ENCODE data around the gene DUSP3. TPM values are rescaled to one million over a fixed set of nuclear protein-coding genes. Genes with fewer than 3 reads are reported as not detected.

Gene DUSP3
- total RNA-seq, 6 donors from 2014 or later, result 58.7 to 122 (median 101) TPM

GRCh38 chr17:43809121-43809520 is 30.3 kb upstream of the DUSP3 start:
- Histone ChIP-seq H3K9me3 (no peaks in the 10 kb centered on the region), H3K27me3 (no peaks in the 10 kb centered on the region), H3K4me3 (no peak overlapping the region), H3K4me1 (no peaks in the 10 kb centered on the region), H3K27ac (no peak overlapping the region), H3K36me3 (peaks cover 3 to 78% (median 31%) of the 10 kb centered on the region in 4 donors)
- WGBS, 2 donors, result 92 to 94% methylated on average over 5 of the region's 5 CpGs
- TF ChIP-seq CTCF (IDR thresholded peaks at IDR 0.05) (no peak), EP300 (IDR thresholded peaks at IDR 0.05) (no peak), POLR2AphosphoS5 (IDR thresholded peaks at IDR 0.05) (no peak), POLR2A (IDR thresholded peaks at IDR 0.05) (no peak)
- ATAC-seq (ENCODE audit: low FRiP score in 2 of 2), result no peak
- DNase-seq, result no peak

- 85 to 86% methylated on average over 4 of the region's 4 CpGs for WGBS, 2 donors
- H3K4me1 ChIP-seq, result no peaks in the 10 kb centered on the region
- H3K4me3 ChIP-seq, result no peak overlapping the region
- H3K9me3 ChIP-seq, result no peaks in the 10 kb centered on the region
- ATAC-seq (ENCODE audit: low FRiP score in 2 of 2) (no peak), DNase-seq (no peak)
- H3K27me3 ChIP-seq, result no peaks in the 10 kb centered on the region
- H3K27ac ChIP-seq, result no peak overlapping the region
- H3K36me3 ChIP-seq, result peaks cover 3 to 78% (median 21%) of the 10 kb centered on the region in 4 donors
- TF ChIP-seq POLR2AphosphoS5 (IDR thresholded peaks at IDR 0.05) (no peak), EP300 (IDR thresholded peaks at IDR 0.05) (no peak), CTCF (IDR thresholded peaks at IDR 0.05) (no peak), POLR2A (IDR thresholded peaks at IDR 0.05) (no peak)
These were observed 29.3 kb upstream of the DUSP3 start for GRCh38 chr17:43808076-43808475.

GRCh38 chr17:43805117-43805516 is 26.3 kb upstream of the DUSP3 start:
- Histone ChIP-seq H3K36me3 (peaks cover 3 to 62% (median 14%) of the 10 kb centered on the region in 4 donors), H3K4me3 (no peak overlapping the region), H3K4me1 (no peaks in the 10 kb centered on the region), H3K27ac (no peak overlapping the region), H3K9me3 (no peaks in the 10 kb centered on the region), H3K27me3 (no peaks in the 10 kb centered on the region)
- no peak for DNase-seq
- TF ChIP-seq POLR2AphosphoS5 (IDR thresholded peaks at IDR 0.05), result no peak
- TF ChIP-seq CTCF (IDR thresholded peaks at IDR 0.05), result no peak
- no peak for ATAC-seq (ENCODE audit: low FRiP score in 2 of 2)

- H3K4me1 ChIP-seq, result no peaks in the 10 kb centered on the region
- DNase-seq, result no peak
- TF ChIP-seq POLR2A (IDR thresholded peaks at IDR 0.05) (no peak), POLR2AphosphoS5 (IDR thresholded peaks at IDR 0.05) (no peak), EP300 (IDR thresholded peaks at IDR 0.05) (no peak), CTCF (IDR thresholded peaks at IDR 0.05) (no peak)
- H3K4me3 ChIP-seq, result no peak overlapping the region
- 62 to 87% methylated on average over 3 to 4 of the region's 4 CpGs for WGBS, 2 donors
- H3K27ac ChIP-seq, result no peak overlapping the region
- peaks cover 1 to 49% (median 8%) of the 10 kb centered on the region in 4 donors for H3K36me3 ChIP-seq
- H3K9me3 ChIP-seq, result no peaks in the 10 kb centered on the region
- no peak for ATAC-seq (ENCODE audit: low FRiP score in 2 of 2)
- H3K27me3 ChIP-seq, result no peaks in the 10 kb centered on the region
These were observed 25.0 kb upstream of the DUSP3 start for GRCh38 chr17:43803758-43804157.

- Histone ChIP-seq H3K9me3 (no peaks in the 10 kb centered on the region), H3K27me3 (no peaks in the 10 kb centered on the region), H3K4me3 (no peak overlapping the region), H3K4me1 (peaks cover 0 to 5% (median 1%) of the 10 kb centered on the region in 4 donors), H3K27ac (no peak overlapping the region), H3K36me3 (peaks cover 0 to 31% (median 2%) of the 10 kb centered on the region in 4 donors)
- ATAC-seq (ENCODE audit: low FRiP score in 2 of 2), result no peak
- no peak for TF ChIP-seq EP300 (IDR thresholded peaks at IDR 0.05)
- WGBS, 2 donors, result 13 to 70% methylated on average over 1 to 3 of the region's 3 CpGs
- no peak for DNase-seq
These were observed 23.1 kb upstream of the DUSP3 start for GRCh38 chr17:43801844-43802243.
